HepG2 (cell line): ENCODE measurements around the gene TPD52L2. TPM values are rescaled to one million over a fixed set of nuclear protein-coding genes. Genes with fewer than 3 reads are reported as not detected.

Source experiments
- DDIT3 ChIP-seq: sonication (generic); formaldehyde crosslinking; IDR thresholded peaks from 2 replicates; pipeline ENCODE4 v1.4.0; 2020; ENCODE audit warnings: mild to moderate bottlenecking, missing genetic modification reagents
- DMAP1 ChIP-seq: IDR thresholded peaks from 2 replicates; pipeline ENCODE4 v1.6.1; 2016
- HMGXB4 ChIP-seq, 2 experiments: sonication (generic) in 1 of 2; formaldehyde crosslinking in 1 of 2; IDR thresholded peaks; 2 replicates each; pipeline versions ENCODE4 v1.4.0 to v1.6.1; 2018 to 2020; ENCODE audit warnings: missing genetic modification reagents in 2 of 2, borderline replicate concordance in 1 of 2, low read depth in 1 of 2, mild to moderate bottlenecking in 1 of 2, missing biosample characterization in 1 of 2
- KDM5B ChIP-seq: sonication (generic); formaldehyde crosslinking; IDR thresholded peaks from 2 replicates; pipeline ENCODE4 v1.4.0; 2020; ENCODE audit warnings: missing genetic modification reagents, mild to moderate bottlenecking, borderline replicate concordance
- KLF11 ChIP-seq: IDR thresholded peaks from 2 replicates; pipeline ENCODE4 v1.6.1; 2016; ENCODE audit warnings: missing compliant biosample characterization
- KLF12 ChIP-seq: sonication (generic); formaldehyde crosslinking; IDR thresholded peaks from 2 replicates; pipeline ENCODE4 v1.4.0; 2020; ENCODE audit warnings: missing genetic modification reagents, borderline replicate concordance
- NR2F6 ChIP-seq, 2 experiments: IDR thresholded peaks; 2 replicates each; pipeline ENCODE4 v1.6.1; 2016; ENCODE audit warnings: antibody characterized with exemption in 1 of 2, mild to moderate bottlenecking in 1 of 2
- PCBP1 ChIP-seq: fragments of 200-400 bp; formaldehyde crosslinking; IDR thresholded peaks from 2 replicates; pipeline ENCODE4 v1.6.1; 2017; ENCODE audit warnings: mild to moderate bottlenecking, low read depth, low read length, borderline replicate concordance
- SAFB2 ChIP-seq: sonication (generic); formaldehyde crosslinking; IDR thresholded peaks from 2 replicates; pipeline ENCODE4 v1.5.1; 2020; ENCODE audit warnings: missing genetic modification reagents, low read depth, mild to moderate bottlenecking, borderline replicate concordance
- STAG1 ChIP-seq: sonication (generic); formaldehyde crosslinking; IDR thresholded peaks from 2 replicates; pipeline ENCODE4 v1.4.0; 2020; ENCODE audit warnings: missing genetic modification reagents
- ZBTB25 ChIP-seq: IDR thresholded peaks from 2 replicates; pipeline ENCODE4 v1.6.1; 2018; ENCODE audit warnings: missing genetic modification reagents
- ZNF253 ChIP-seq: sonication (generic); formaldehyde crosslinking; IDR thresholded peaks from 2 replicates; pipeline ENCODE4 v1.8.0; 2022; ENCODE audit warnings: mild to moderate bottlenecking, missing genetic modification reagents, borderline replicate concordance
- ZNF263 ChIP-seq: sonication (generic); formaldehyde crosslinking; IDR thresholded peaks from 2 replicates; pipeline ENCODE4 v1.4.0; 2020; ENCODE audit warnings: missing genetic modification reagents
- ZNF3 ChIP-seq: IDR thresholded peaks from 2 replicates; pipeline ENCODE4 v1.7.0; 2017; ENCODE audit warnings: inconsistent platforms
- ZNF414 ChIP-seq: sonication (generic); formaldehyde crosslinking; IDR thresholded peaks from 2 replicates; pipeline ENCODE4 v1.5.0; 2020; ENCODE audit warnings: missing genetic modification reagents
- ZNF549 ChIP-seq: sonication (generic); formaldehyde crosslinking; IDR thresholded peaks from 2 replicates; pipeline ENCODE4 v1.5.0; 2020; ENCODE audit warnings: missing genetic modification reagents
- ZNF839 ChIP-seq: sonication (generic); formaldehyde crosslinking; IDR thresholded peaks from 2 replicates; pipeline ENCODE4 v1.4.0; 2020; ENCODE audit warnings: missing genetic modification reagents, mild to moderate bottlenecking, borderline replicate concordance
- ZSCAN29 ChIP-seq: sonication (generic); formaldehyde crosslinking; conservative IDR thresholded peaks from 2 replicates; pipeline ENCODE4 v1.4.0; 2020; ENCODE audit warnings: mild to moderate bottlenecking, missing genetic modification reagents
- polyA plus RNA-seq, 8 experiments: library from polyadenylated mRNA; depleted of rRNA in 3 of 8; stranded (reverse) in 7 of 8; unstranded in 1 of 8; fragments of >200 nt; fragmentation: Illumina TruSeq in 4 of 8; extraction: Trizol in 4 of 8; gene quantifications; 2 replicates each; pipeline versions ENCODE4 v1.2.1 to v1.2.3, GENCODE V29; 2011 to 2016; ENCODE audit warnings: low read depth in 4 of 8, missing spikeins in 1 of 8, mixed read lengths in 1 of 8; ENCODE audit not compliant: insufficient read depth in 1 of 8
- total RNA-seq, 5 experiments: library from RNA; depleted of rRNA; stranded (reverse); fragments of >200 nt; fragmentation: Illumina TruSeq; extraction: Trizol; gene quantifications; 2 replicates each; pipeline ENCODE4 v1.2.3, GENCODE V29; 2016; ENCODE audit warnings: low read depth in 1 of 5
- TF ChIP-seq, protein P1 (sequence below): sonication (generic); formaldehyde crosslinking; IDR thresholded peaks from 2 replicates; pipeline ENCODE4 v1.4.0; 2020; ENCODE audit warnings: missing genetic modification reagents, borderline replicate concordance
- TF ChIP-seq, protein P2 (sequence below): sonication (generic); formaldehyde crosslinking; IDR thresholded peaks from 2 replicates; pipeline ENCODE4 v1.4.0; 2020; ENCODE audit warnings: missing genetic modification reagents

The TPD52L2 gene
- total and polyA plus RNA-seq, 2 of the 13 experiments (the other 11 are each of a cell fraction or from before 2014, with no cell fraction given) = 156 to 184 TPM

DNA sequence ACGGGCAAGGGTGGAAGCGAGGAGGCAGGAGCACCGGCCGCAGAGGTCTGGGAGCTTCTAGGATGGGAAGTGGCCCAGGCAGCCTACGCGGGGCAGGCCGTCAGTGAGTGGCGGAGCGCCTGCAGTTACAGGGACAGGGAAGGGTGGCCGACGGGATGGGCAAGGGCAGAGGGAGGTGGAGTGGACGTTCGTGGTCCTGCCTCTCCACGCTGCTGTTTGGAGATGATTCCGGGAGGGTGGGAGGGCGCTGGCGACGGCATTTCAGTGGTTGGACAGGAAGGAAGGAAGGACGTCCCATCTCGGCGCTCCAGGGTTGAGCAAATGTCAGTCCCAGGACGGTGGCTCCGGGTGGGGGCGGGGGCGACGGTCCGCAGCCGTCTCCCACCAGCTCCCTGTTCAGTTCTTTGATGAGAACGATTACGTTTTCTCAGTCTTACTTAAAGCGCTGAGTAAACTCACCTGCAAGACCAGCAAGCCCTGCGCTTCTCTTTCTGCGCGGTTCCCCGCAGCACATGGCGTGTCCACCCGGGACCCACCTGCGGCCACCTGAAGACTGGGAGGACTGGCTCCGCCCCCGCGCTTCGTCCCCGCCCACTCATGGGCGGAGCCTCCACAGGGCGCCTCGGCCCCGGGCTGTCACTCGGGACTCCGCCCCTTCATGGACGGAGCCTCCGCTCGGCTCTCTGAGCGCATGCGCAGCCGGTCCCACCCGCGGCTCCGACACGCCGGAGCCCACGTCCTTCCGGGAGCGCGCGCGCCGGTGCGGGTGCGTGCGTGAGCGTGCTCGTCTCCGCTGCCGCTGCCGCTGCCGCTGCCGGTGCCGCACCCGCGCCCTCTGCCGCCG is 29.5 kb downstream of the TPD52L2 start, which contains the start of gene DNAJC5 (continued):
- TF ChIP-seq KDM5B (CRISPR knock-in tag) = peak; percentile 84; the same call in 1 of the 2 replicates
- peak; percentile 36 for TF ChIP-seq ZNF263 (CRISPR knock-in tag)
- no peak for TF ChIP-seq ZNF549 (CRISPR knock-in tag)
- TF ChIP-seq ZSCAN29 (CRISPR knock-in tag) = 0 out of 2 replicates have a peak, but pooled peaks have one; percentile 63
- peak; percentile 51 to 72; a peak in 3 of 4 replicates for TF ChIP-seq HMGXB4 (CRISPR knock-in tag; IDR thresholded peaks at IDR 0.05; ENCODE audit: borderline replicate concordance in 1 of 2, low read depth in 1 of 2)
- TF ChIP-seq STAG1 = no peak
- TF ChIP-seq NR2F6 (IDR thresholded peaks at IDR 0.05) = no peak
- TF ChIP-seq NR2F6 (CRISPR knock-in tag; IDR thresholded peaks at IDR 0.05) = peak; percentile 59; the same call in 1 of the 2 replicates
- peak; percentile 75 for TF ChIP-seq KLF11
- TF ChIP-seq ZNF414 (CRISPR knock-in tag) = peak; percentile 72
- TF ChIP-seq ZNF253 = no peak
- TF ChIP-seq DDIT3 = no peak
- TF ChIP-seq PCBP1 = 0 out of 2 replicates have a peak, but pooled peaks have one; percentile 24
- peak; percentile 80; the same call in 1 of the 2 replicates for TF ChIP-seq ZBTB25 (CRISPR knock-in tag)
- TF ChIP-seq DMAP1 (CRISPR knock-in tag) = peak; percentile 74
- TF ChIP-seq ZNF839 (CRISPR knock-in tag) = no peak; the same call in 1 of the 2 replicates
- TF ChIP-seq, protein P1, sequence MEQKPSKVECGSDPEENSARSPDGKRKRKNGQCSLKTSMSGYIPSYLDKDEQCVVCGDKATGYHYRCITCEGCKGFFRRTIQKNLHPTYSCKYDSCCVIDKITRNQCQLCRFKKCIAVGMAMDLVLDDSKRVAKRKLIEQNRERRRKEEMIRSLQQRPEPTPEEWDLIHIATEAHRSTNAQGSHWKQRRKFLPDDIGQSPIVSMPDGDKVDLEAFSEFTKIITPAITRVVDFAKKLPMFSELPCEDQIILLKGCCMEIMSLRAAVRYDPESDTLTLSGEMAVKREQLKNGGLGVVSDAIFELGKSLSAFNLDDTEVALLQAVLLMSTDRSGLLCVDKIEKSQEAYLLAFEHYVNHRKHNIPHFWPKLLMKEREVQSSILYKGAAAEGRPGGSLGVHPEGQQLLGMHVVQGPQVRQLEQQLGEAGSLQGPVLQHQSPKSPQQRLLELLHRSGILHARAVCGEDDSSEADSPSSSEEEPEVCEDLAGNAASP (CRISPR knock-in tag) = peak; percentile 59; the same call in 1 of the 2 replicates
- peak; percentile 45 for TF ChIP-seq KLF12 (CRISPR knock-in tag)
- TF ChIP-seq ZNF3 (CRISPR knock-in tag) = no peak
- TF ChIP-seq, protein P2, sequence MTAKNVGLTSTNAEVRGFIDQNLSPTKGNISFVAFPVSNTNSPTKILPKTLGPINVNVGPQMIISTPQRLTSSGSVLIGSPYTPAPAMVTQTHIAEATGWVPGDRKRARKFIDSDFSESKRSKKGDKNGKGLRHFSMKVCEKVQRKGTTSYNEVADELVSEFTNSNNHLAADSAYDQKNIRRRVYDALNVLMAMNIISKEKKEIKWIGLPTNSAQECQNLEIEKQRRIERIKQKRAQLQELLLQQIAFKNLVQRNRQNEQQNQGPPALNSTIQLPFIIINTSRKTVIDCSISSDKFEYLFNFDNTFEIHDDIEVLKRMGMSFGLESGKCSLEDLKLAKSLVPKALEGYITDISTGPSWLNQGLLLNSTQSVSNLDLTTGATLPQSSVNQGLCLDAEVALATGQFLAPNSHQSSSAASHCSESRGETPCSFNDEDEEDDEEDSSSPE (CRISPR knock-in tag) = peak; percentile 54; the same call in 1 of the 2 replicates
- peak; percentile 36; the same call in 1 of the 2 replicates for TF ChIP-seq SAFB2
